Measurements from ENCODE around the gene GNAS.

DNA sequence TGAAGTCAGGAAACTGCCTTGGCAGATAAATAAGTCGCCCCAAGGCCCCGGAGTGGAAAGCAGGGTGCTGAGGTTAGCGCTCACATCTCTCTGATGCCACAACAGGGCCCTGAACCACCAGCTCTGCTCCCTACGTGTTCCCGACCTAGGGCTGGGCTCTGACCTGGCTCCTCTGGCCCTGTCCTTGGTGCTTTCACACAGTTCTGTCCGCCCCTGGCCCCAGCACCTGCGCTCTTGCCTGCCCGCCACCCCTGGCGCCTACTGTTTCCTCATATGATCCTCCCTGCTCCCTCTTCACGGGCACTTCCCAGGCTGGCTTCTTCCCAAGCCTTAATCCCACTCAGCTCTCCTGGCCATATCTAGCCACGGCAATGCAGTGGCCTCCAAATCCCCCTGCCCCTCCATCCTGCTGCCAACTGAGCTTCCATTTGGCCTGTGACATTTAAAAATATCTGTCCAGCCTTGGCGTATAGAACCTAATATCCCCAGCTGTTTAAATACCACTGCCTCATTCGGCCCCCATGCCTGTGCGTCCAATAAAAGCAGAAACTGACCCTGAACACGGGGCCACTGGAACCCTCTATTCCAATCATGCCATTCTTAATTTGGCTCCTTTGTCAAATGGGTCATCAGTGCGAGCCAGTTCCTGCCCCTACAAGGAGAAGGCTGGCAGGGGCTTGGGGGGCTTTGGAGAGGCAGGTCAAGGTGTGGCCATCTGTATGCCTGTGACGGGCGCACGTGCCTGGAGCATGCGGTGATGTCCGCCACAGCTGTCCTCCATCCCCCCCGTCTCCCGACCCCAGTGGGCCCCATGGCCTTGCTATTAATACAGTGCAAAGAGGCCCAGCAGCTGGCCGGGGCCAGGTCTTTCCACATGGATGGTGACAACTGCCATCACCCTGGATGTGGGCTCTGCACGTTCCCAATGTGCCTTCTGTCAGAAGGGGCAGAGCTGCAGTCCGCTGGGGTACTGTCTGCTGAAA is 29.5 kb upstream of the GNAS start:
- TF ChIP-seq POLR2A (IDR thresholded peaks at IDR 0.05; ENCODE audit: low read length) (no peak), GATA1 (IDR thresholded peaks at IDR 0.05; ENCODE audit: low read depth, low read length) (no peak)
